IPS-15b (cell line): ENCODE measurements around the gene WRAP73.
A peak's percentile ranks its signal among the peaks of the same experiment; 100 is the strongest.

Experiments
- H3K27me3 ChIP-seq: one replicate; pipeline ENCODE4 v1.6.1; 2013; ENCODE audit warnings: low read length; ENCODE audit not compliant: control insufficient read depth, insufficient read depth
- H3K36me3 ChIP-seq: one replicate; pipeline ENCODE4 v1.6.1; 2013; ENCODE audit warnings: low read length; ENCODE audit not compliant: control insufficient read depth, insufficient read depth
- H3K4me1 ChIP-seq: one replicate; pipeline ENCODE4 v1.6.1; 2013; ENCODE audit warnings: mild to moderate bottlenecking, low read length; ENCODE audit not compliant: control insufficient read depth, insufficient read depth
- H3K4me3 ChIP-seq: one replicate; pipeline ENCODE4 v1.5.1; 2013; ENCODE audit warnings: low read depth, low read length
- H3K9ac ChIP-seq: one replicate; pipeline ENCODE4 v1.6.1; 2013; ENCODE audit warnings: low read depth, mild to moderate bottlenecking, low read length
- H3K9me3 ChIP-seq: one replicate; pipeline ENCODE4 v1.6.1; 2013; ENCODE audit warnings: mild to moderate bottlenecking, low read length; ENCODE audit not compliant: control insufficient read depth, insufficient read depth

Gene WRAP73

DNA sequence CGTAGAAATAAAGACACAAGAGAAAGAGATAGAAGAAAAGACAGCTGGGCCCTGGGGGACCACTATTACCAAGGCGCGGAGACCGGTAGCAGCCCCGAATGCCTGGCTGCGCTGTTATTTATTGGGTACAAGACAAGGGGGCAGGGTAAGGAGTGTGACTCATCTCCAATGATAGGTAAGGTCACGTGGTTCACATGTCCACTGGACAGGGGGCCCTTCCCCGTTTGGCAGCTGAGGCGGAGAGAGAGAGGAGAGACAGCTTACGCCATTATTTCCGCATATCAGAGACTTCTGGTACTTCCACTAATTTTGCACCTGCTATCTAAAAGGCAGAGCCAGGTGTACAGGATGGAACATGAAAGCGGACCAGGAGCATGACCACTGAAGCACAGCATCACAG is 29.2 kb downstream of the WRAP73 start:
- Histone ChIP-seq H3K36me3 (no peaks in the 10 kb centered on the region), H3K9me3 (no peaks in the 10 kb centered on the region), H3K4me3 (no peak overlapping the region), H3K27me3 (peaks cover 5% of the 10 kb centered on the region), H3K4me1 (no peaks in the 10 kb centered on the region), H3K9ac (no peak overlapping the region)

DNA sequence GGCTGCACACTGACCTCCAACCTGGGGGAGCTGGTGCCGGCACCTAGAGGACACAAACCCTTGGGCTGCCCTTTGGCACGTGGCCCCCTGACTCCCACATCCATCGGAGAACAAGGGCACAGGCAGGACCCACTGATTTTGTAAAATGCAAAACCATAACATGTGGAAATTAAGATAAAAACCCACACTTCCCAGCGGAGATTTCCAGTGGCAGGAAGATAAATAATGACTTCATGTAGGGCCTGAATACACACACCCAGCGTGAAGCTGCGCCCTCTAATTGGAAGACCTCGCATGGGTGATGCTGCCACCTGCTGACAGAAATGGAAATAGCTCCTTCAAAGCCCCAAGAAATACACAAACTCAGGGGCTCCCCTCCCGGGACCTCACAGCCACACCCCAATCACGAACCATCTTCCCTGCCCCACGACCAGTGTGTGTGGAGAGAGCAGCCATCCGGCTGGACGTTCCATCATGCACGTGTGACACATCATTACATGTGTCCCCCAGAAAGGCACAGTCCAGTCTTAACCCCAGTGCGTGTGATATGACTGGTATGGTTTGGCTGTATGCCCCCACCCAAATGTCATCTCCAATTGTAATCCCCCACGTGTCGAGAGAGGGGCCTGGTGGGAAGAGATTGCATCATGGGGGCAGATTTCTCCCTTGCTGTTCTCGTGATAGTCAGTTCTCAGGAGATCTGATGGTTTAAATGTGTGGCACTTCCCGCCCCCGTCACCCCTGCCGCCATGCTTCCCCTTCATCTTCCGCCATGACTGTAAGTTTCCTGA is 30.8 kb downstream of the WRAP73 start:
- H3K4me3 ChIP-seq: no peak overlapping the region
- H3K36me3 ChIP-seq: no peaks in the 10 kb centered on the region
- no peak overlapping the region for H3K9ac ChIP-seq
- no peaks in the 10 kb centered on the region for H3K9me3 ChIP-seq
- peaks cover 5% of the 10 kb centered on the region for H3K27me3 ChIP-seq
- H3K4me1 ChIP-seq: no peaks in the 10 kb centered on the region

DNA sequence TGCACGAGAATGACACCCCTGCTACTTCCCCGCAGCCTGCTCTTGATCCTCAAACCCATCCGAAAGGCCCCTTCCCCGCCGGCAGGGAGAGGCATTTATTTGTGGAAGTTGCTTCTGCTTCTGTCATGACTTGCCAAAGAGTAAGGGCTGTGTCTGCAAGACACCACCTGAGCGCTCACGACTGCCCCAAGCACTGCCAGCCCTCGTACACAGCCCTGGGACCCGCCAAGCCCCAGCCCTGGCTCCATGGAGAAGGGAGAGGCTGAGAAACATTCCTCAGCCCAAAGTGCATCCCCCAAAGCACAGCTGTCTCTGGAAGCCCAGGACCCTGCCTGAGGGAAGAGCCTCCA is 31.4 kb downstream of the WRAP73 start:
- Histone ChIP-seq H3K9ac (no peak overlapping the region), H3K36me3 (no peaks in the 10 kb centered on the region), H3K27me3 (peaks cover 3% of the 10 kb centered on the region), H3K4me1 (no peaks in the 10 kb centered on the region), H3K9me3 (no peaks in the 10 kb centered on the region), H3K4me3 (no peak overlapping the region)

DNA sequence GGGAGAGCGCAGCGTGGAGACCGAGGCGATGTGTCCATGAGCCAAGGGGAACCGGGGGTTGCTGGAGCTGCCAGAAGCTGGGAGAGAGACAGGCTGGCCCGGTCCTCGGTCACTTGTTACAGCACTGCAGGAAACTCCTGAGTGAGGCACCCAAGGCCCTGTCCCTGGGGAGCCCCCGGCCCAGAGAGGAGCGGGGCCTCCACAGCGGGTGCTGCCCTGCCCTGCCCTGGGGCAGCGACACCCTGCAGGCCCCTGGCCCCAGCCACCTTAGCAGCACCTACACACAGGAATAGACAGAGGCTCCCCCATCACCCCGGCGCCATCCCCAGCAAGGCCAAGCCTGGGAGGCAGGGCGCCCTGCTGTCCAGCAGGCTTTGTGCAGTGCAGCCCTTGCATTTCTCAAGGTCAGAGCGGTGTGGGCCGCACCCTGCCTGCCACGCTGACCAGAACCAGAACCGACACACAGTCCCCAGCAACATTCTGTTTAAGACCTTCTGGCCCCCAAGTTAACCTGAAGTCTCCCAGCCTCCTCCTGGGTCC is 32.0 kb downstream of the WRAP73 start:
- Histone ChIP-seq H3K36me3 (no peaks in the 10 kb centered on the region), H3K9me3 (no peaks in the 10 kb centered on the region), H3K4me3 (no peak overlapping the region), H3K9ac (no peak overlapping the region), H3K27me3 (peaks cover 3% of the 10 kb centered on the region), H3K4me1 (no peaks in the 10 kb centered on the region)

DNA sequence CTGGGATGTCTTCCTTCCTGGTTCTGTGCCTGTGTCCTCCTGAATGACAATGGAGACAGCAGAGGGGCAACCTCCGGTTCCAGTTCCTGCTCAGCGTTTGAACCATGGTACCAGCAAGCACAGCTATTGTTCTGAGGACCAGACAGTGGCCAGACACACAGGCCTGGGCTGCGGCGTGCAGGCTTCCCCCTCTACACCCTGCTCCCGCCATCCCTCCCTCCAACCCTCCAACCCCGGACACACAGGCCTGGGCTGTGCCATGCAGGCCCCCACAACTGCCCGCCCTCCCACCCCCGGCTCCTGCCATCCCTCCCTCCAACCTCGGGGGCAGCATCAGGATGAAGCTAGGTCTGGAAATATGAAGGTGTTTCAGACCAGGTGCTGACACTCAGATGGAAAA is 33.0 kb downstream of the WRAP73 start:
- Histone ChIP-seq H3K36me3 (no peaks in the 10 kb centered on the region), H3K4me3 (no peak overlapping the region), H3K9me3 (no peaks in the 10 kb centered on the region), H3K9ac (no peak overlapping the region), H3K27me3 (peaks cover 10% of the 10 kb centered on the region), H3K4me1 (no peaks in the 10 kb centered on the region)

DNA sequence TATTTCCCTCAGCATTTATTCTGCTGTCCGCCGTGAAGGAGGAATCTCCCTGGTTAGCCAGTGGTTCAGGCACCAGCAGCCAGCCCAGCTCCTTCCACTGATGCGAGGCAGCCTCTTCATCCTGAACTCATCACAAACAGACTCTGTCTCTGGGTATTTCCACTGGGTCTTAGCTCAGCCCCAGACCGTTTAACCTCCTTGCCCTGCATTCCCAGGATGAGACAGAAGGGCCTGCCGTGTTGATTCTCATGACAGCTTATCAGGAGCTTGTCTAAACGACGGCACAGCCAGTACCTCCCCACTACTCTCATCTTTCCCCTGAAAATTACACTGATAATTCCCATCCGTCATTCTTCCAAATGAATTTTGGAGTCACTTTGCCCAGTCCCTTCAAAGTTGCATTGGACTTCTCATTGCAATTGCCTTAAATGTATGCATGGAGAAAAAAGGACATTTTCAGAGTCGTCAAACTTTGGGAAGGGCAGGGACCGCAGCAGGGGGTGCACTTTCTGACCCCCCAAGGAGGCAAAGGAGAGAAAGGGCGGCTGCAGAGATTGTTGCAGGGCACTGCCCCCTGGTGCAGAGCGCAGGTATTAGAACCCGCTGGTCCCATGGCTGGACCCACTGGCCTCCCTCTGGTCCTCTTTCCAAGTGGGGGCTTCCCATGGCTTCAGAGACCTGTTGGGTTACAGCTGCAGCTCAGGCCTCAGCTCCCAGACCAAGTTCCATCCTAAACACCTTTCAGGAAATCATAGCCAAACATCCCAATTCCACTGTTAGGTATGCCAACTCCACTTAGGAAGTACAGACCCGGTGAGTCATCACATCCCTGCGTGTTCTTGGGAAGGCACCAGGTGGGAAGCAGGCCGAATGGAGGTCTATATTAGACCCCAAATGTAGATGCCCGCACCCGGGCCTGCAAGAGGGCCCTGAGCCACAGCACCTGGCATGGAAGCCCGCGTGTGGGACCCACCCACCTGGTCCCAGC is 34.9 kb downstream of the WRAP73 start:
- no peaks in the 10 kb centered on the region for H3K36me3 ChIP-seq
- peaks cover 8% of the 10 kb centered on the region for H3K27me3 ChIP-seq
- no peaks in the 10 kb centered on the region for H3K9me3 ChIP-seq
- no peak overlapping the region for H3K4me3 ChIP-seq
- no peaks in the 10 kb centered on the region for H3K4me1 ChIP-seq
- H3K9ac ChIP-seq: no peak overlapping the region

DNA sequence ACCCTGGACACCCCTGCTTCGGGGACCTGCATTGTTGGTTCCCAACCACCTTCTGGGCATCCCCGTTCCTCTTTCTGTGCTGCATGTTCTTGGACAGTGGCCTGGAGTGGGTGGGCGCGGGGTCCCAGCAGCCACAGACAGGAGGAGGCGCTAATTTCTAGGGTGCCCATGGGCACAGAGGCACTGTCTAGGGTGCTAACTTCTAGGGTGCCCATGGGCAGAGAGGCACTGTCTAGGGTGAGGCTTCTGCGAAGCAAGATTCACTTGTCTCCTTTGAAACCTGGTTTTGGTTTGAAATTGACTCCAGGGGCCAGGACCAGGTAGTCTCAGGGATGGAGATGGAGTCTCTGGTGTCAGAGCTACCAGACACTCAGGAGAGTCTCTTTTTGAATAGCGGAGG is 37.8 kb downstream of the WRAP73 start:
- H3K9me3 ChIP-seq: no peaks in the 10 kb centered on the region
- H3K9ac ChIP-seq: no peak overlapping the region
- no peaks in the 10 kb centered on the region for H3K4me1 ChIP-seq
- peaks cover 8% of the 10 kb centered on the region for H3K27me3 ChIP-seq
- no peaks in the 10 kb centered on the region for H3K36me3 ChIP-seq
- peak overlapping the region; percentile 52 for H3K4me3 ChIP-seq

DNA sequence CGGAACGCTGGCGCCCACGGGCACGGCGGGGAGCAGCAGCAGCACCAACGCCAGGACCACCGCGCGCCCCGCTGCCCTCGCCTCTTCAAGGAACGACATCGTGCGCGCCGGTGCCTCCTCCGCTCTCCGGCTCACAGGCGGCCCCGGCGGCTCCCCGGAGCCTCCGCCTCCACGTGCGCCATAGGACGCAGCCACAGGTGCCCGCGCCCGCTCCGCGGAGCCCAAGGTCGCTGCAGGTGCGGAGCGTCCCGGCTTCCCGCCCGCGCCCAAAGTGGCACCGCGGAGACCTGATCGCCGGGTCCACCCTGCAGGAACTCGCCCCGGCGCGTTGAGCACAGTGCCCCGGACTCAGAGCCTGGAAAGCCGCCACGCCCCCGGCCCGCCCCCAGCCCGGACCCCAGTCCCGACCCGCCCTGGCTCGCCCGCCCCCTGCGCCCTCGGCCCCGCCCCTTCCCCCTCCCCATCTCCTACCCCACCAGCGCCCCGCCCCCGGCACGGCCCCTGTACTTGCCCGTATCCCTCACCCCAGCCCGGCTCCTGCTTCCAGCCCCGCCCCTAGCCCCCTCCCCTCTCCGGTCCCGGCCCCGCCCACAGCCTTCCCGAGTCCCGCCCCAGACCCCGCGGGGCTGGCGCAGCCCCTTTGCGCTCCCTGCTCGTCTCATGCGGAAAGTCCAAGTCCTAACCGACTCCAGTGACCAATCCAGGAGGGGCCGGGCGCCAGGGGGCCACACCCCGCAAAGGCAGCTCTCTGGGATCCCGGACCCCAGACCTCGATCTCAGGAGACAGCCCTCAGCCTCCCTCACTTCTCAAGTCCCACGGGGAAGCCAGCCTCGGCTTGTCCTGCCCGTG is 38.5 kb downstream of the WRAP73 start, which contains the start of gene MEGF6:
MEGF6 (minus strand) TSS at position 339 of the 850 bp plus-strand sequence; CDS start at position 99, 240 bp downstream.
- peaks cover 8% of the 10 kb centered on the region for H3K27me3 ChIP-seq
- no peak within 1 kb of the TSS for H3K9ac ChIP-seq
- H3K4me1 ChIP-seq: no peaks in the 10 kb centered on the region
- H3K36me3 ChIP-seq: no peaks in the 10 kb centered on the region
- peak within 1 kb of the TSS; percentile 61 for H3K4me3 ChIP-seq
- no peaks in the 10 kb centered on the region for H3K9me3 ChIP-seq

DNA sequence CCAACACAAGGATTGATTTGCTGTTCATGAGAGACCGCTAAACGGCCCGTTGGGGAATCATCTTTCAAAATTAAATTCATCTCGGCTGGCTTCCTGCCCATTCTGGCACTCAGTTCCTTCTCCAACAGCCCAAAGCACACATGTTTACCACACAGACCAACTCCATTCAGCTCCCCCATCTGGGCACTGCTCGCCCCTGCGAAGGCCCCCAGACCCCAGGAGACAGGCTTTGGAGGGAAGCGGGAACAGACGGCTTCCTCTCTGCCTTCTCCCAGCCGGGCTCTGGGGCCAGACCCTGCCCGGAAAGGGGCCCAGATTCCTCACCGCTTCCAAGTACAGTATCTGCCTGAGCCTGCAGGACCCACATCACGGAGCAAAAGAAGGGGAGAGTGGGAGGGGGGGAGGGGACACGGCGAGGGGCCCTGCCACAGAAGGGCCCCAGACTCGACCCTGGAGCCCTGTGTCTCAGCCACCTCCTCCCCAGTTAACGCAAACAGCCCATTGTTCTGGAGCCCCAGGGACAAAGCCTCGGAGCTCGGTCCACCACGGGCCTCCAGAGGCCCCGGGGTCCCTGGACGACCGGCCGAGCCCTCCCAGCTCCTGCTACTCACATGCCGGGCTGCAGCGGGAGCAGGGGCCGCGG is 39.3 kb downstream of the WRAP73 start:
- H3K9me3 ChIP-seq: no peaks in the 10 kb centered on the region
- H3K9ac ChIP-seq: no peak overlapping the region
- H3K4me1 ChIP-seq: no peaks in the 10 kb centered on the region
- peaks cover 8% of the 10 kb centered on the region for H3K27me3 ChIP-seq
- H3K4me3 ChIP-seq: peak overlapping the region; percentile 61
- no peaks in the 10 kb centered on the region for H3K36me3 ChIP-seq

DNA sequence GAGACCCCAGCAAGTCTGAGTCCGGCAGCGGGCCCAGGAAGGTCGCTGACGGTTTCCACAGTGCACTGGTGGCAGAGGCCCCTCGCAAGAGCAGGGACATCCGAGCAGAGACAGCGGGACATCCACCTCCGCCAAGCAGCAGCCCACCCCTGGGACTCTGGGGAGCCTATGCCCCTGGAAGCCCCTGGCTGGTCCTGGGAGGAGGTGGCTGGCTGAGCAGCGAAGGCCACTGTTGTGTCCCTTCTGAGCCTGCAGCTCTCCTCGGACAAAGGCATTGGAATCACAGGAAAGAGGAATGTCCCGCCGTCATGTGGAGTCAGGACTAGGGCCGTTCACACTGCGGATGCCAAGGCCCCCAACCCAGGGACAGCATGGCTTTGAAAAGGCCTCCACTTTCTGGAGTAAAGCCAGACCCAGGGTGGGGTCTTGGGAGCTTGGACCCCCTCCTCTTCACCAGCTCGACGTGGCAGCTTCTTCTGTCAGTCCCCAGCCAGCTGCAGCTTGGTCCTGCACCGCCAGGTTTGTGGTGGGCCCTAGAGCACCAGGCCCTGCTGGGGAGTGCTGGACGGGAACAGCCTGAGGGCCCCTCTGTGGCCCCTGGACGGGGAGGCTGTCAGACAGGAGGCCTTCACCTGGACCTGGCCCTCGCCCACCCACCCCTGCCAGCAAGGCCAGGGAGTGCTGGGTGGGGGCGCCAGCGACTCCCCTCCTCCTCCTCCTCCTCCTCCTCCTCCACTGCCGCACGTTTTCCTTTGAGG is 40.0 kb downstream of the WRAP73 start:
- peak overlapping the region; percentile 61 for H3K4me3 ChIP-seq
- no peaks in the 10 kb centered on the region for H3K36me3 ChIP-seq
- H3K9ac ChIP-seq: peak overlapping the region; percentile 47
- H3K9me3 ChIP-seq: no peaks in the 10 kb centered on the region
- H3K4me1 ChIP-seq: no peaks in the 10 kb centered on the region
- H3K27me3 ChIP-seq: peaks cover 8% of the 10 kb centered on the region
